Epidermal melanocyte (primary cell): ENCODE results near the gene TTLL4.

ENCODE experiments used
- DNase-seq: peaks from one replicate; pipeline ENCODE4 v3.0.0; 2011; ENCODE audit warnings: low spot score; ENCODE audit not compliant: insufficient read length

TTLL4 gene

DNA sequence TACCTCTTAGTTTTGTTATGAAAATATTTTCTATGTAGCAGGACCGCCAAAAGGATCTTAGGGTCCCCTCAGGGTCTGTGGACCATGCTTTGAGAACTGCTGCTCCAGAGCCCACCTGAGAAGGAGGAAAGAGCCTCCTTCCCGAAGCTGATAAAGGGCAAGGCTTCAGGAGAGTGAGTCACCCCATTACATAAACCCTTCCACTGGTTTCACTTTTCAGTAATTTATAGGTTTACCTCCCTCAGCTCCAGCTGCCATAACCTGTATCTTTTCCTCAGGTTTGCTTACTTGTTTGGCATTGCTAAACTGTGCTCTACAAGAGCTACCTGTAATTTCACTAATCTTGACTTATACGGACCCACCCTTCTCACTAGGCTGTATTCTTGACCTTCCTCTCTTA lies 6.6 kb downstream of the TTLL4 start:
- DNase-seq, result no peak

- DNase-seq, result no peak
These were observed 7.4 kb downstream of the TTLL4 start for GRCh38 chr2:218718058-218718457.

DNA sequence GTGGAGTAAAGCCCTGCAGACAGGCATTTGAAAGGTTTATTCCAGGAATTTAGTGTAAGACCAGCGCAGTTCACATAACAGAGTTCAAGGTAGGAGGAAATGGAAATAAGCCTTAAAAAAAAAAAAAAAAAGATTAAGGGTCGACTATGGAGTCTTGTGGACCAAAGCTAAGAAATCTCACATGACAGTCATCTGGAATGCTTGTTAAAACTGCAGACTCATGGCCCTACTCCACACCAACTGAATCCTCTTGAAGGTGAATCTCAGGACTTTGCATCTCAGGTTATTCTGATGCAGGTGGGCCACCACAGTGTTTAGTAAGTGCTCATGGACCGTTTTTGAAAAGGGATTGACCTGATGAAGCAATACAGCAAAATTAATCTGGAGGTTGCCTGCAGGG lies 8.8 kb downstream of the TTLL4 start:
- DNase-seq, result no peak

- DNase-seq, result no peak
These were observed 9.7 kb downstream of the TTLL4 start for GRCh38 chr2:218720048-218721041.

DNA sequence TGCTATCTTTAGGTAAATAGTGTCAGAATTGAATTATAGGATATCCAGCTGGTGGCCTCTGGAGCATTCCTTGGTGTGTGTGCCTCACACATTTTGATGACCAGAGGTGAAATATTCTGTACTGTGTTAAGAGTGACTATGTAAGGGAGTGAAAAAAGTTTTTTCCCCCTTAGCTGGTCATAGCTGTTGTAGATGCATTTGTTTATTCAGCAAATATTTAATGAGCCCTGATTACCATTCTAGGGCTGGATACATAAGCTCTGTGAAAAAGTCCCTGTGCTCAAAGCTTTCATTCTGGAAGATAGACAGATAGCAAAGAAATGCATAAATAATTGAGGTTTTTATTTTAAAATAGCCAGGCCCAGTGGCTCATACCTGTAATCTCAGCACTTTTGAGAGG lies 10.9 kb downstream of the TTLL4 start:
- no peak for DNase-seq

- no peak for DNase-seq
These were observed 11.3 kb downstream of the TTLL4 start for GRCh38 chr2:218721934-218722333.

DNA sequence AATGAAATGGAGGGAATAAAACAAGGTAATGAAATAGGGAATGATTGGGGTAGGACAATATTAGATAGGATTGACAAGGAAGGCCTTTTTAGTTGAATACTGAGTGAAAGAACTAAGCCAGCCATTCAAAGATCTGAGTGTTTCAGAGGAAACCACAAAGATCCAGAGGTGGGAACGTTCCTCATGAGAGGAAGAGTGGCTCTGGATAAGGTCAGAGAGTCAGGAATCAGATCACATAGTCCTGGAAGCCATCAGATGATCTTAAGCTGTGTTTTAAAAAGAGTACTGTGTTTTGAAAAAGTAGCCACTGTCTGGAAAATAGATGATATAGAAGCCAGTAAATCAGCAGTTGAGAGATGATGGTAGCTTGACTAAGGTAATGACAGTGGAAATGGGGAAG lies 11.8 kb downstream of the TTLL4 start:
- no peak for DNase-seq

DNA sequence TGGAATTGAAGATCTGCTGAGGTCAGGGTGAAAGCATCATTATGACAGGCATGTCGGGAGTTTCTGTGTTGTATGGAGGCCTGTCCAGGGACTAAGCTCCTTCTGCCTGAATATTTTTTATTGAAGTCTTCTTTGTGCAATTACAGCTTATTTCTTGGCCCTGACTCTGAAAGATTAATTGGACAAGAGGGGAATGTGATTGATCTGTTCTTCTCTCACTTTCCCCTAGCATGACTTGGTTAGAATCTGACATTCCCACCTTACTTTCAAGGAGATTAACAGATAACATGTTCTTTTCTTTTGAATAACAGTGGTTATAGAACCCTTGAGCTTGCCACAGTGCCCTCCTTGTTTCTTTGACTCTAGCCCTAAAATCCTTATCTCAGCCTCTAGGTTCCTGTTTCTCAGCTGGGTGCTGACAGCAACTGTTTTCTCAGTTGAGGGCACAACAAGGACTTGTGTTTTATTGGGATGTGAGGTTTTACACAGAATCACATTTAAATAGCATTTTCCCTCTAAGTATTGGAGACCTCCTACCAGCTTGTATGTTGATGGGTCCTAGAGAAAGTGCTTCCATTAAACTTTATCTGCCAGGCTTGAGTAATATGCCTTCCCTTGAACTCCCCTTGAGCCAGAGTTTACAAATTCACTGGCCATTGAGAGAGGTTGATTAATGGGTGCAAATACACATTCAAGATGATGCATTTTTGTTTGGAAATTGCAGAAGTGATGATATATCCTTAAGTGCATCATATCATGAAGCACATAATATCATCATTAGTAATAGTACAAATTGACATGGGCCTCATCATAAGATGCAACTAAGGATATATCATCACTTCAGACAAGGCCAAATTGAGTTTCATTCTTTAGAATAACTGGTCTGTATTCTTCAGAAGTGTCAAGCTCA lies 12.5 kb downstream of the TTLL4 start:
- DNase-seq, result no peak

- DNase-seq, result no peak
These were observed 15.5 kb downstream of the TTLL4 start for GRCh38 chr2:218726004-218726574.

GRCh38 chr2:218727502-218728165 lies 17.0 kb downstream of the TTLL4 start:
- no peak for DNase-seq

- DNase-seq, result no peak
These were observed 19.0 kb downstream of the TTLL4 start for GRCh38 chr2:218729640-218730039.

- no peak for DNase-seq
These were observed 21.6 kb downstream of the TTLL4 start for GRCh38 chr2:218732052-218732760.

DNA sequence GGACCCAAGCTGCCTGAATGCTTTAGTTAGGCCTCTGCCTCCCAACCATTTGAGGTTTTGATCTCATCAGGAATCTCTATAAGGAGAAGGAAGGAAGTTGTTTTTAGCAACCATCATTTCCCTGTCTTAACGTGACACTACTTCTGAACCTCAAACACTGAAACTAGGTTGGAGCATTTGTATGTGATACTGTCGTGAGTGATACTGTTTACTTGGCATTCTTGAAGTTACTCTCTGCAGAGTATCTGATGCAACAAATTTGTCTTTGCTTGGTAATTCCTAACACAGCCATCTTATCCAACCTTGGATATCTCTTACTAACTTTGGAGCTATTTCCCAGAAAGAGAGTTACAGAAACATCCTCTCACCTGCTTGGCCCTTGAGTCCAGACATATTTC lies 22.1 kb downstream of the TTLL4 start:
- DNase-seq, result no peak

DNA sequence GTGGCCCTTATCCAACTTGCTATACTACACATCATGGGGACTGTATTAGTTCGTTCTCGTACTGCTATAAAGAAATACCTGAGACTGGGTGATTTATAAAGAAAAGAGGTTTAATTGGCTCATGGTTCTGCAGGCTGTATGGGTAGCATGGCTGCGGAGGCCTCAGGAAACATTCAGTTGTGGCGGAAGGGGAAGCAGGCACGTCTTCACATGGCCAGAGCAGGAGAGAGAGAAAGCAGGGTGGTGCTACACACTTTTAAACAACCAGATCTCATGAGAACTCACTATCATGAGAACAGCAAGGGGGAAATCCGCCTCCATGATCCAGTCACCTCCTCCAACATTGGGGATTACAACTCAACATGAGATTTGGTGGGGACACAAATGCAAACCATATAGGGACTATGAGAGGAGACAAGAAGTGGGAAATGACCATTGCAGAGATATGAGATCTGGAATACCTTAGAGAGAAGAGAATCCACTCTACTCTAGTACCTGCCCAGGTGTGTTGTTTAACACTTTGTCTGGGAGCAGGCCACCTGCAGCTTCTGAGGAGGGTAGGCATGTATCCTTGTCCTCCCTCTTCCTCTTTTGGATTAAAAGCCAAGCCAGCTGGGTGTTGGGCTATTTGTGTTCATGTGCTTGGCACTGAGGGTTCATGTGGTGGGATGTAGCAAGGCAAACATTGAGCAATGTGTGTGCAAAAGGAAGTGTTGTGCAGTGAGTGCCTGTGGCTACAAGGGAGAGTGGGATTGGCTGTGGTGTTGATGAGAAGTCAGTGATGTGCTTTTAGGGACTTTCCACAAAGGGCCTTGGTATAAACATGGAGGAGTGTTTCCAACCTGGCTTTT lies 22.8 kb downstream of the TTLL4 start:
- DNase-seq, result no peak

GRCh38 chr2:218734190-218734975 lies 23.7 kb downstream of the TTLL4 start:
- DNase-seq, result no peak

DNA sequence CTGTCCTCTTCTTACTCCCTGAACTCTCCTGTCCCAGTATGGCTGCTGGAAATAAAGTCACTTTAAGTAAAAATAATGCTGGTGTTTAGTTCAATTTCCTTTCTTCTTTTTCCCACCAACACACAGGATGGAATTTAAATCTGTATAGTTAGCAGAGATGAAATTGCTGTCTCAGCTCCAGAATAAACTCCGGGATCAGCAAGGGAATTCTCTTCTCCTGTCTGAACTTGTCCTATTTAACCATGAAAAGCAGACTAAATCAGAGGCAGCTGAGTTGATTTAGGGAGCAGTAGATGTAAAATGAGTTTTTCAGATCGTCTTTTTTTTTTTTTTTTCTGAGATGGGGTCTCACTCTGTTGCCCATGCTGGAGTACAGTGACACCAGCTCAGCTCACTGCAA lies 25.9 kb downstream of the TTLL4 start:
- no peak for DNase-seq

DNA sequence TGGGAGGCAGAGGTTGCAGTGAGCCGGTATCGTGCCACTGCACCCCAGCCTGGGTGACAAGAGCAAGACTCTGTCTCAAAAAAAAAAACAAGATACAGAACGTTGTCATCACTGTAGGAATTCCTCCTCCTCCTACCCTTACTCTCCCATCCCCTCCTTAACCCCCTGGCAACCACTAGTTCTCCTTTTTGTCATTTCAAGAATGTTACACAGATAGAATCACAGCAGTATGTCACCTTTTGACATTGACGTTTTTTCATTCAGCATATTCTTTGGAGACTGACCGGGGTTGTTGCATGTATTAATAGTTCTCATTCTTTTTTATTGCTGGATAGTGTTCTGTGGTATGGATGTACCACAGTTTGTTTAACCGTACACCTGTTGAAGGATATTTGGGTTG lies 32.4 kb downstream of the TTLL4 start:
- DNase-seq, result no peak

DNA sequence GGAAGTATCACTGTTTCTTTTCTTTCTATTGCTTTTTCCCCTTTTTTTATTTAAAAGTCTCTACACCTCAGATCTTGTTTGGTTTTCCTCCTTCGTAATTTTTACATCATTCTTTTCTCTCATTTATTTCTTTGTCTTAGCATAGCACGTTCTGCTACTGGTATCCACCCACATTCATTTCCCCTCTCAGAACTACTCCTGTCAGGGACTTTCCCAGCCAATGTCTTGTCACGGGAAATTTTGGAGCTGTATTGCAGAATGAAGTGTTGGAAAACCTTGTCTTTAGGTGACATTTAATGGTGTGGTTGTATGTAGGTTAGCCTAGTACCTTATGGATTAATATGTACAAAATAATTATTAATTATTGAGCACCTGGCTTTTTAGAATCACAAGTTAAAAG lies 34.0 kb downstream of the TTLL4 start:
- DNase-seq, result no peak

DNA sequence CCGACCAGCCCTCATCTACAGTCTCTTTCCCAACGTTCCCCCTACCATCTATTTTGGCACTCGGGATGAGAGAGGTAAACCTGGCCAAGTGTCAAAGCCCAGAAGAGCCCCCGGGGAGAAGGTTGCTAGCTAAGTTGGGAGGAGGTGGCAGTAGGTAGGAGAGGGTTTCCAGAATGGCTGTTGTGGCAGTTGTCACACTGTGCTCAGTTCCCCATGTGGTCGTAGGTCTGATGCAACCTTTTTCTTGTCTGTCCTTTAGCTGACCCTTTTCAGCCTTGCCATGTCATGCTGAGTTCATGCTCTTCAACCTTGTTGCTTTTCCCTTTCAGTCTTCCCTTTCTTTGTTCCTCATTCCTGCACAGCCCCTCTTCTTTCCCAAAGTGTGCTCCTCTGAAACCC lies 34.5 kb downstream of the TTLL4 start:
- DNase-seq, result no peak
